Stimulated activated CD4-positive, alpha-beta T cell treated with anti-CD3 and anti-CD28 coated beads, Interleukin-2, amount 100 ng/mL, for 24 hours (primary cell): ENCODE measurements around the gene EYS.

Experiments
- DNase-seq, 2 donors: peaks; one replicate each; pipeline ENCODE4 v3.0.0-alpha.2; 2020

Gene EYS

DNA sequence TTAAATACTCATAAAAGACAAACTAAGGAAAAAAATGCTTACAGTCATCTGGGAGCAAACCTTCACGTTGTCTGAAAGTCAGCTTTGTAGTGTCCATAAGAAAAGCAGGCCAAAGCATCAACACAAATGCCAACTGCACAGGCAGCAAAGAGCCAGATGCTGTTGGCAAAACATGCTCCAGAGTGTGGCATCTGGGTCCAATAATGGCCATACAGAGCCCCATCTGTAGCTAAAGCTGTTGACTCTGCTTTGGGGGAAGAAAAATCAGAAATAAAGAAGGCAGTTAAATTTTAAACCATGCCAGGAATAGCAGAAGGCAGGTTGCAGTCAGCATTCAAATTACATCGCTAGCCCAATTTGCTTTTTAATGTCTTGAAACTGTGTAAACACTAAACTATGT, 776.3 kb downstream of the EYS start:
- no peak for DNase-seq

DNA sequence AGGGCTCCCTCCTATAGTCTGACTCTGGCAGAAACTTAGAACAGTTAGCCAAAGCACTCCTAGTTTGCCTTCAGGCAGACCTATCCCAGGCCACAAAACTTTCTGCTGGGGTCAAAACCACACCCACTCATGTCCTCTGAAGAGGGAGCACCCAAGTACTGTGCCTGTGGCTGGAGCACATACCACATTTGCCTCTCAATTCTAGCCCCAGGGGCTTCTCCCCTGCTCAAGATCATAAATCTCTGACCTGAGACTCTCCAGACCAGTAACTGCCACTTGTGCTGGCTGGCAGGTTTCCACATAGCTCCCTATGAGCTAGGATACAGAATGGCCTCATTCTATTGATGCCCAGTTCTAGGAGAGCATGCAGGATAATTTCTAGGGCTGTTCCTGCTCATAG, 781.0 kb downstream of the EYS start:
- DNase-seq = no peak

DNA sequence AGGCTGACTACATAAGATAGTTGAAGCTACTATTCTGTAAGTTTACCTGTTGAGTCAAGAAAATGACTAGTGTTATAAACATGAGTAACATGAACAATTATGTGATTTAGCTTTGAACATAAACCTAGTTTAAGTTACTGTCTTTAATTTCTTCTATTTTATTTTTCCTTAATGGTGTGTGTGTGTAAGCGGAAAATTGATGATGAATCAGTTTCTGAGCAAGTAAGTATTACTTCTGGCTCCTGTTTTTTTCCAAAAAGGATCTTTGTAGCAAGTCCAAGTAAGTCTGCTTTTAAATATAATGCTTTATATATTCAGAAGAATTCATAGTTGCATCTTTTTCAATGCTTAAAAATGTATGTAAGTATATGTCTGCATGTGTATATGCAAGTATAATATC, 786.8 kb downstream of the EYS start:
- no peak for DNase-seq

DNA sequence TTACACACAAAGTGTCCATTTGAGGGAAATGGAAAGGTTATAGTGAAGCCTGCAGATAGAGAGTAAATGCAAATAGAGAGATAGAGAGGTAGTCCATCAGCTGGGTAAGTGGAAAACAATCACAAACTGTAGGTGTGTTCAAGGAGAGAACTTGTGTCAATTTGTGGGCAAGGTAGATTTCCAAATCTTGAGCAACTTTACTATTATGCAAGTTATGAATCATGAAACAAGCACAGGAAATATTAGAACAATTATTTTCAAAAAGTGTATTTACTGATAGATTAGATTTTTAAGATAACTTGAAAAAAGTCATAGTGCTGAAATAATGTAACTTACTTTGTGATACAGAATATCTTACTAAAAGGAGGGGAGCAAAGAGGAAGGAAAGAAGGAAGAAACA, 792.9 kb downstream of the EYS start:
- DNase-seq = no peak

DNA sequence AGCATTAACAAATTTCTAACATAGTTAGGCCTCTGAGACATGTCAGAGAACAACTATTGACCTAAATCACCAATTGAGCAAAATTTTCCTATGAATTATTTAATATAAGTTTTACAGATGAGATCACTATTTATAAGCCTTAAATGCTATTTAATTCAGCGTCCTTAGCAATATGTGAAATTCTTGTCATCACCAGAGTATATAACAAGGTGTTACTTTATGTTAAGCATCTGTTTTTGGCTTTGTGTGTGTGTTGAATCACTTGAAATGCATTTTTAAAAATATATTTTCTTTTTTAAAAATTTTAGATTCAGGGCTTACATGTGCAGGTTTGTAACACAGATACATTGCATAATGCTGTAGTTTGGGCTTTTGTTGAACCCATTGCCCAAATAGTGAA, 794.1 kb downstream of the EYS start:
- DNase-seq = no peak

DNA sequence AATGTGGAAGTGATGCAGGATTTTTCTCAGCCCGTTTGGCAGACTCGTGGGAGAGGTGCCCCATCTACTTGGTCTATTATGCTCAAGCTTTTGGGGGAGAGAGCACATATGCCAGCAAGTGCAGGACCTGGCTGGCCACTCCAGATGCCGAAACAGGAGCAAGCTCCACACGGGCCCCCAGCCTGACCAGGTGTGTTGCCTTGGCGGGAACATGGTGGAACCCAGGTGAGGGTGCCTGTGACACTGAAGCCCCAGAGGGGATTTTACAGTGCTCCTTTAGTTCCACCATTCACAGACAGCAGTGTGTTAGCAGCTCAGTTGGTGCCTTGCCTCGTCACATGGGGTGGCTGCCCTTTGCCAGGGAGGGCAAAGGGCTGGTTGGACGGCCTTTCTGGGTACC, 798.9 kb downstream of the EYS start:
- DNase-seq = no peak

DNA sequence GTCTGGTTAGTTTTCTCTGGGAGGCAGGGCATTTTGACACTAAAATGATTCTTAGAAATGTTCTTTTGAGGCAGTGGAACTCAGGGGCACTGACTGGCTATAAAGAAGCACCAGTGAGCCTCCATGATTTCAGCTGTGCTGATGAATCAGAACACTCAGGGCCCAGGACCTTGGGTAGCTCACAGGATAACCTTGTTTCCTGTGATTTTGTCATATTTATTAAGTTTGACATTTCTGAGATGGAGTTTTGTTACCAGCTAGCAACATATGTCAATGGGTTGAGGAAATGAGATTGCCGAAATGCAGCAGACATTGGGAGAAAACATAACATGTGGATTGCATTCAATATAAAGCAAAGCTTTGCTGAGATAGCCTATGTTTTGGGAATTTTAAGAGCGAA, 802.4 kb downstream of the EYS start:
- DNase-seq = no peak

DNA sequence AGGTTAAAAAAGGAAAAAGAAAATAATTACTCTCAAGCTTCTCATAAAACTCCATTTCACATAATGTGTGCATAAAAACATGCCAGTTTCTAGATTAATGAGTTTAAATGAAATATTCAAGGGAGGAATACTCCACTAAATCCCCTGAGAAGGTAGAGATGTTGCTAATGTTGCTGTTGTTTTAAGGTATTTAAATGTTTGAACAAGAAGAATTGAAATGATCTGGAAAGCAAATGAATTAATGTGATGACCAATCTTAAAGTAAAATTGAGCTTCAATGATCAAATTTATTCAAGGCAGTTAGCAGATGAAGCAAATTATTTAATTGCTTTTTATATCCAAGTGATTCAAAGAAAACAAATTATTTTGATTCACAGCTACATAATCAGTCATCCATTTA, 804.4 kb downstream of the EYS start:
- no peak for DNase-seq

DNA sequence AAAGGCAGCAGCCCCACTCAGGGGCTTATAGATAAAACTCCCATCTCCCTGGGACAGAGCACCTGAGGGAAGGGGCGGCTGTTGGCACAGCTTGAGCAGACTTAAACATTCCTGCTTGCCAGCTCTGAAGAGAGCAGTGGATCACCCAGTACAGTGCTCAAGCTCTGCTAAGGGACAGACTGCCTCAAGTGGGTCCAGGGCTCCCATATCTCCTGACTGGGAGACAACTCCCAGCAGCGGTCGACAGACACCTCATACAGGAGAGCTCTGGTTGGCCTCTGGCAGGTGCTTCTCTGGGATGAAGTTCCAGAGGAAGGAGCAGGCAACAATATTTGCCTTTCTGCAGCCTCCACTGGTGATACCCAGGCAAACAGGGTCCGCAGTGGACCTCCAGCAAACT, 810.1 kb downstream of the EYS start:
- no peak for DNase-seq

DNA sequence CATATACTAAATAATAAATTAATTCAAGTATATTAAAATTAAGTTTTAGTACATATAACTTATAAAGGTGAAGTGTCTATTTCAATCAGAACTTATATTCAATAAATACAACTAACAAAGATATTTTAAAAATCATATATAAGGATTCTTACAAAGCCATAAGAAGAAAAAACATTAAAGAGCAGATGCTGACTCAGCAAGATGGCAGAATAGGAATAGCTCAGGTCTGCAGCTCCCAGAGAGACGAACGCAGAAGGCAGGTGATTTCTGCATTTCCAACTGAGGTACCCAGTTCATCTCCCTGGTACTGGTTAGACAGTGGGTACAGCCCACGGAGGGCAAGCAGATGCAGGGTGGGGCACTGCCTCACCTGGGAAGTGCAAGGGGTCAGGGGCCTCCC, 811.1 kb downstream of the EYS start:
- DNase-seq = no peak

DNA sequence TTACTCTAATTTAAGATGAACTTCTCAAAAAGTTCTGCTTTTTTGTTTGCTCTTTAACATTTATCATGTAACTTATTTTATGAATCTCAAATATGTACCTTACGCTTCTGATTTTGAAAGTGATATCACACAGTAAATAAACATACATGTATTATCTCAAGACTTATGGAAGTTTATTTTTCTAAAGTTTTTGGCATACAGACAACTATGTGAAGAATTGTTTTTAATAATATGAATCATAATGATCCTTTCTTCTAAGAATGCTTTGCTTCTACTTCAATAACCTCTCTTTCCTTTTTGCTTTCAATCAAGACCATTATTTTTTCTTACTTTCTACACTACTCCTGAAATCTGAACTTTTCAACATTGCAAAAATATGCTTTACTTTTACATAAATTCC, 816.4 kb downstream of the EYS start:
- no peak for DNase-seq

DNA sequence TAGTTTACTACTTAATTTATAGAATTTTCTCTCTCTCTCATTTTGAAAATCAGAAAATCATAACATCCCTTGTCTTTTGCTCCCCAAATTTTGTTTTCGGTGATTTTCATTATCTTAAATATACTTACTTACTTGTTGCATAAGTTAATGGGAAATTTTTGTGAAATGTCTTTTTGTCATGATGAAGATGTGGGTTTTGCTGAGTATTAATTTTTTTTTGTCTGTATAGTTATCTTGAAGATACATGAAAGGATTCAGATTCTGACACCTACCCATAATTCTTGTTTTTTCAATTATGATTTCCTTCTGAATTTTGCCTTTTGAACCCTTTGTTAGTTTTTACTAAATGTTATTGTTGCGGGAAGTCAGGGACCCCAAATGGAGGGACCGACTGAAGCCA, 817.9 kb downstream of the EYS start:
- DNase-seq = no peak

DNA sequence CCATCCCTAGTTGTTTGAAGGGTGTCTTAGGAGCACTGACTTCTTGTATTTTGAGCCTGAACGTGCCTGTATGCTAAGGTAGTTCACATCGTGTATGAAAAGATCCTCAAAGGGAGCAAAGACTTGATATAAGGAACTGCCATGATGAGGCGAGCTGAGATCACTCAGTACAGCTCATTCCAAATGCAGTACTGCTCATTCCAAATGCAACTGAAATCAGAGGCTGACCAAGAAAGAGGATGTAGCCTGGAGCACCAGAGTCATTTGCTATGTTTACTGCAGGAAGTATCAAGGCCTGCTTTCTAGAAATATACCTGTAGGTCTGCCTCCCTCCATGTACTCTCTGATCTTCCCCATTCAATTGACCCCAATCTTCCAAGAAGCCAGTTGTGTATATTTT, 832.2 kb downstream of the EYS start:
- DNase-seq = no peak

DNA sequence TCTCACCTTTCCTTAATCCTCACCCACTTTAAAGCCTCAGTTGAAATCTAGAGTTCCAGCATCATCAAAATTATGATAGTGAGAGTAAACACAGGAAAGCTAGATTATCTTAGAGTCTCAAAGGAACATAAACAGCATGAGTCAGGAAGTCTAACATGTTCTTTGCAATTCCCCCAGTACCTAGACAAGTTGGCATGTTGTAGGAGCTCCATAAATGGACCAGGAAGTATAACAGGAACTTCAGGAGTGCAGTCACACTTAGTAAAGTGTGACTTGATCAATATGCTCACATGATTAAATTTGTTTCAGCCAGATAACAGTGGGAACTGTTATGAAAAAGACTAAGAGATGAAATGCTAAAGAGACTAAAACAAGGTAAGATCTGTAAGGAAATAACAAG, 834.4 kb downstream of the EYS start:
- DNase-seq = no peak

DNA sequence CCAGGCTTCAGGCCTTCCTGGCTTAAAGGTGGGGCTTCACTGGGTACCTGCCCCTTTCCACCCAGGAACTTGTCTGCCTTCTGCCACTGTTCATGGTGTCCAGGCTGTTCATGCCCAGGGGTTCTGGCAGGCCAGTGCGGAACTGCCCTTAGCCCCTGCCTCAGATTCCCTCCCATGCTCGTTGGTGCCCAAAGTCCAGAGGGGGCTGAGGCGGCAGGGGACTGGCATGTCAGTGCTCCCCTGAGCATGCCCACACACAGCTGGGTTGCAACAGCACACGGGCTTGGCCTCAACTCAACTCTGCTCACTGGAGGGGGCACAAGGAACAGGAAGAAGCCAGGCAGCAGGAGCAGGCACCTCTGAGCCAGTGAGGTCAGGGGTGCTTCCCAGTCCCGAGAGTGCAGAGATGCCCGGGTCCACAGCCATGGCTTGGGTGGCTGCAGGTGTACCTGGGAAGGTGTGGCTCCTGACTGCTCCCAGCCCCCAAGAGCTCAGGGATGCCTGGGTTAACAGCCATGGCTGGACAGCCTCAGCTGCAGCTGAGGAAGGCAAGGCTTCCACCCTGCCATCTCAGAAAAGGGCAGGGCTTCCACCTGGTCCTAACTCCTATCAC, 845.9 kb downstream of the EYS start:
- DNase-seq = no peak

DNA sequence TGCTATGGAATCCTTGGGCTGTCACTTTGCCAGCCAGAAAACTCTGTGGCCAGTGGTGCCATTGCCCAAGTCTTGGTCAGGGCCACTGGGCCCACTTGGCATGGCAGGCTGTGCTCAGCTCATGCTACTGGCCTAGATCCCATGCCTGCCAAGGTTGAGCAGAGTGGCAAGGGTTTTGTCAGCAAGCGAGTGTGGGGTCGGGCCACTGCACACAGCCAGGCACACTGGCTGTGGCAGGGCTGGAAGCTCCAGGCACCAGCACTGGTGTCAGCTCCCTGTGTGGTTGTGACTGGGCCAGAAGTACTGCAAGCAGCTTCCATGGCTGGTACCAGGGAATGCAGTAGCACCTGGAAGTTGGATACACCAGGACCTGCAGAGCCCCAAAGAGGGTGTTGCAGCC, 846.8 kb downstream of the EYS start:
- no peak for DNase-seq

DNA sequence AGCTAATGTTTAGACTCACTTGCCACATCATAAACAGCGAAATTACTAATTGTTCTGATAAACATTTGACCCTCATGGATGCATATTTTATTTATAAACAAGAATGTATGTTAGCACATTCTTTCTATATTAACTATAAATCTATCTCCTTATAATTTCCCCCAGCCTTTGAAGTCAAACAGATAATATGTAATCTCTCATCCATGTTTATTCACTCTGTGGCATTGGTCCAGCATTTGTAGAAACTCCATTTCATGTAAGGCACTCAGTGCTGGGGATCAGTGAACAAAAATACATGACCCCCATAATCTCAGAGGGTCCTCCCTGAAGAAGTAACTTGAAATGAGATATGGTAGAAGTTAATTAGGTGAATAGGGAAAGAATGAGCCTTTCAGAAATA, 856.9 kb downstream of the EYS start:
- DNase-seq = no peak

DNA sequence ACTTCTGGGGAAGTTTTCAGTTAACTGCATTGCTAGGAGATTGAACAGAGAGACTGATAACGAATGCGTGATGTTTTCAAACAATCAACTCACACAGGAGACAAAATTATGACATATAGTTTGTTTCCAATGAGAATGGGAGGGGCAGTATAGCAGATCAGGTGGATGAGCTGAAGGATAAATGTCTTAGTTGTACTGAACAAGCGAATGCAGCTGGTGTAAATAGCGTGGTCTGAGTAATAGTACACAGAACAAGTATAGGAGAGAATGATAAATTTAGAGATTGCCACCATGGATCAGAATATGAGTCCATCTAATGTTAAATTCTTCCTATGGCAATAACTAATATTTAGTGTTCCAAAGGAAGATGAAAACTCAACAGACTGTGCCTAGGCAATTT, 858.6 kb downstream of the EYS start:
- DNase-seq = no peak

DNA sequence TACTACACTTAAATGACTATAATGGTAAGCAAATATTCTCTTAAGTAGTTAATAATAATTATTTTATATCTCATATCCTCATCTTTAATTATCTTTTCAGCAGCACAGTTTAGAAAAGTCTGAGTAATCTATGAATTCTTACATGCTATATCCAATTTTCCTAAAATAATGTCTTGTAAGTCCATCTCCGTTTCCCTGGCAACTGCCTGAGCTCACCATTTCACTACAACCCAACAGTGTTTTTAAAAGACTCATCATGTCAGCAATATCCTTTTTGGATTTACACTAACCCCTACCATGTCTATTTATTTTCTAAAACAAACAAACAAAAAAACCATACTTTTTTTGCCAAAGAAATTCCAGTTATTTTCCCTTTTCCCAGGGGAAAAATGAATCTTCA, 859.6 kb downstream of the EYS start:
- DNase-seq = no peak

DNA sequence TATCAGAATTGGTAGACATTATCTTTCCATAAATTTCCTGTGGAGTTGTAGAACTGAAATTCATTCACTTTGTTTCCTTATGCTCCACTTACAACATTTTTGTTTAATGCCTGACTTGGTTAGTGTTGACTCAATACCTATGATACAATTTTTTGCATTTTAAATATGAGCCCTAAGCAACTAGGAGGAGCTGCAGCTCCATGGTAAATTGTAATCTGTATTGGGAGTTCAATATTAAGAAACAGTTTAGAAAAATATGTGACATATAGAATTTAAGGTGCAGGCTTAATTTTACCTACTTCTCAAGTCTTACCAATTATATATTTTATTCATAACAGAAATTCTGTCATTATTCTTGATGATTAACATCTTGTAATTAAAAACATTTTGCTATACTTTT, 868.3 kb downstream of the EYS start:
- DNase-seq = no peak

DNA sequence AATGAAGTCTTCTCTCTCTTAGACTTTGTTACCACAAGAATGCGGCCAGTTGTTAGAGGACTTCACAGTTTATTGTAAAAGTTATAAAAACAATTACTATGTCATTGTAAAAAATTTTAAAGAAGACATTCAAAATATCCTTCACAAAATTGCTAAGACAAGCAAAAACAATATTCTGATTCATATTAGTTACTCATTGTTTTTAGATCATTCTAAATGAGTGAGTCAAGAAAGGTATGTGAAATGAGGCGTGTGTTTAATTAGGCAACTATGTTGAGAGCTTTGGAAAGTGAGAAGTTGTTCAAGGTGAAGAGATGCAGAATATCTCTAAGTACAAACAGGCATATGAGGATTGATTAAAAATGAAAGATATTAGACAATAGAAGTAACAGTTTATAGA, 875.3 kb downstream of the EYS start:
- DNase-seq = no peak

DNA sequence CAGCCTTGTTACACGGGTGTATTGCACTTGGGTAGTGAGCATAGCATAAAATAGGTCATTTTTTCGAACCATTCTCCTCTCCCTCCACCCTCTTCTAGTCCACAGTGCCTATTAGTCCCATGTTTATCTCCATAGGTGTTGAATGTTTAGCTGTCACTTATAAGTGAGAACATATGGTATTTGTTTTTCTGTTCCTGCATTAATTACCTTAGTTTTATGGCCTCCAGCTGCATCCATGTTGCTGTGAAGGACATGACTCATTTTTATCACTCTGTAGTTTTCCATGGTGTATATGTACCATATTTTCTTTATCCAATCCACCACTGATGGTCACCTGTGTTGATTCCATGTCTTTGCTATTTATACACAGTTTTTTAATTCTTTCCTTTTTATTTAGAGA, 889.5 kb downstream of the EYS start:
- DNase-seq = no peak

DNA sequence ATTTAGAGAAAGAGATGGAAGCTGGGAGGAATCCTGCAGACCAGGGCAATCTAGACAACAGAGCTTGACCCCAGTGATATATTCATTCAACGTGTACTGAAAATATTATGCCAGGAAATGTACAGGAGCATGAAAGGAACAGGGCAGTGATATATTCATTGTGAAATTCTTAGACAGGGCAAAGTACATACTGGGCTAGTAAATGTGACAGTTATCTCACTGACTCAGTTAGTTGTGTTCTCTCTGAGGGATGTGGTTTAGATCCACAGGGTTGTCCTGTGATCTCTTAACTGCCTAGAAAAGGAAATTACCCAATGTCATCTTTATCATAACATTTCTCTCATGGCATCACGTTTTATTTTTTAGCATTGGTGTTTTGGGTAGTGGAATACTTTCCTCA, 891.3 kb downstream of the EYS start:
- no peak for DNase-seq

DNA sequence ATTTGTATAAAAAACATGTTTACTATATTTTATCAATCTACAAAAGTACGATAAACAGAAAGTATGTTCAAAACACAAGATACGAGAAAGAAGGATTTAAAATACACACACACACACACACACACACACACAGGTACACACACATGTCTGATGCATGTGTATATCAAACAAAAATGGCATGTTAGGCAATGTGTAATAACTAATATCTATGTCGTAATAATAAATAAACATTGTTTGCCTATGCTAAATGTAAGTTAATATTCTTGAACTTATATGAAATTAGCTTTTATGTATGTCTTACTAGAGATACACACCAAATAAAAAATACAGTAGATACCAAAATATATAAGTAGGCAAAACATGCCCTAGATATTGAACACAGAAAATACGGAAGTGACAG, 894.9 kb downstream of the EYS start:
- DNase-seq = no peak

DNA sequence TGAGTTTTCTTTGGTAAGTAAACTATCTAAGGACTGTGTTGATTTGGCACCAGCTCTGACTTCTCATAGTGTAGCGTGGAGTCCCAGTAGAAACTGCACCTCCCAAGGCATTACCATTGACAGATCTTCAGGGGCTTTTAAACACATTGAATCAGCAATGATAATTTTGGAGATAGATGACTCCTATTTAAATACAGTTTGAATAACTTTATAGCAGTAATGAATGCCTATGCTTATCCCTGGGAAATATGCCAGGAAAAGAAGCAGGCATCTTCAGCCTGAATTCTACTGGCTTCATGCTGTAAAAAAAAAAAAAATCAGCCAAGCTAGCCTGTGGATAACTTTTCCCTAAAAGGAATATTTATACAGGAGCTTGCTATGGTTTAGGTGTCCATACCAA, 895.9 kb downstream of the EYS start:
- DNase-seq = no peak

DNA sequence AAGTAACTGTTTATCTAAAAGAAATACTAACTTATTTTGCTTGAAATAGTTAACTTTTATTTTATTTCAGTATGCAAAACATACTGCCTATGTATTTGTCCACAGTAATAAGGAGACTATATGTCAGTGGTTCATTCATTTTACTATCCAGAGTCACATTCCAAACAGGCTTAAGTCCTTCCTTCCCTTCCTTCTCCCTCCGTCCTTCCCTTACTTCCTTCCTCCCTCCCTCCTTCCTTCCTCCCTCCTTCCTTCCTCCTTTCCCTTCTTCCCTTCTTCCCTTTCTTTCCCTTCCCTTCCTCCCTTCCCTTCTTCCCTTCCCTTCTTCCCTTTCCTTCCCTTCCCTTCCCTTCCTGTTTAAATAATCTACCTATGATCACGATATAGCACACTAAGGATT, 899.2 kb downstream of the EYS start:
- no peak for DNase-seq
